A673 (cell line): Measurements from ENCODE around the gene SMIM15.

Experiments used
- CTCF ChIP-seq: fragments of 300-800, 200-600 bp; sonication (generic); conservative IDR thresholded peaks from 2 replicates; pipeline ENCODE4 v1.5.1; 2017; ENCODE audit warnings: low read depth, mild to moderate bottlenecking, antibody characterized with exemption, low read length, moderate library complexity, mixed read lengths
- EZH2 ChIP-seq: fragments of 200-600 bp; sonication (generic); IDR thresholded peaks from 2 replicates; pipeline ENCODE4 v1.6.1; 2017; ENCODE audit warnings: borderline replicate concordance, low read depth, mild to moderate bottlenecking, mixed read lengths, antibody characterized with exemption, low read length; ENCODE audit not compliant: poor library complexity, severe bottlenecking

- TF ChIP-seq CTCF (no peak), EZH2 (no peak)
Measured at GRCh38 chr5:61162832-61163567, 732 bp upstream of the SMIM15 start.
